HG03025 (cell line): Measurements from ENCODE around the gene NSD1.
"Not testable (repeated sequence)": the region's sequence is repeated elsewhere in the genome, so short reads cannot be mapped to it uniquely, and the experiment has no call there.

Experiments
- ATAC-seq: cut with Tn5 transposase; IDR thresholded peaks from one replicate; pipeline ENCODE4 v1.9.1; 2021; ENCODE audit warnings: mild to moderate bottlenecking, moderate library complexity; ENCODE audit not compliant: unreplicated experiment, low FRiP score

NSD1 gene

GRCh38 chr5:177303925-177304391 is 170.4 kb downstream of the NSD1 start:
- no peak for ATAC-seq

GRCh38 chr5:177304392-177305119 is 171.0 kb downstream of the NSD1 start:
- no peak for ATAC-seq

- ATAC-seq, result not testable (repeated sequence)
Measured at GRCh38 chr5:177306103-177306640, 172.6 kb downstream of the NSD1 start.

GRCh38 chr5:177306674-177307543 is 173.3 kb downstream of the NSD1 start:
- ATAC-seq, result no peak

- no peak for ATAC-seq
Measured at GRCh38 chr5:177307544-177308363, 174.2 kb downstream of the NSD1 start.

- ATAC-seq, result no peak
Measured at GRCh38 chr5:177308740-177309139, 175.2 kb downstream of the NSD1 start.

- no peak for ATAC-seq
Measured at GRCh38 chr5:177309351-177310191, 176.0 kb downstream of the NSD1 start.

GRCh38 chr5:177310332-177310731 is 176.8 kb downstream of the NSD1 start:
- ATAC-seq, result no peak

- ATAC-seq, result no peak
Measured at GRCh38 chr5:177310757-177311391, 177.3 kb downstream of the NSD1 start.

GRCh38 chr5:177311392-177311722 is 177.8 kb downstream of the NSD1 start:
- ATAC-seq, result no peak

GRCh38 chr5:177311723-177312648 is 178.4 kb downstream of the NSD1 start, which contains the start of gene MXD3:
Gene MXD3 (minus strand): TSS chr5:177311898. CDS start chr5:177311830, 68 bp downstream.
- peak; percentile 75 for ATAC-seq

GRCh38 chr5:177312649-177313181 is 179.1 kb downstream of the NSD1 start:
- ATAC-seq, result peak; percentile 26

GRCh38 chr5:177313561-177314259 is 180.1 kb downstream of the NSD1 start:
- no peak for ATAC-seq

GRCh38 chr5:177314376-177315342 is 181.1 kb downstream of the NSD1 start:
- no peak for ATAC-seq

- ATAC-seq, result no peak
Measured at GRCh38 chr5:177315411-177315810, 181.8 kb downstream of the NSD1 start.

GRCh38 chr5:177316005-177316404 is 182.4 kb downstream of the NSD1 start:
- no peak for ATAC-seq
